LNCAP (cell line): ENCODE measurements around the gene NXPH3.

Experiments
- CTCF ChIP-seq: fragments of 450-650 bp; IDR thresholded peaks from 2 replicates; pipeline ENCODE4 v1.5.1; 2017; ENCODE audit warnings: mild to moderate bottlenecking

NXPH3 gene

GRCh38 chr17:49602783-49603182 lies 27.1 kb downstream of the NXPH3 start:
- no peak for TF ChIP-seq CTCF

GRCh38 chr17:49603238-49603637 lies 27.6 kb downstream of the NXPH3 start:
- no peak for TF ChIP-seq CTCF

- TF ChIP-seq CTCF, result no peak
Observed at GRCh38 chr17:49603720-49604119, 28.0 kb downstream of the NXPH3 start.

- TF ChIP-seq CTCF, result no peak
Observed at GRCh38 chr17:49604314-49604869, 28.7 kb downstream of the NXPH3 start.

GRCh38 chr17:49610883-49611584 lies 35.4 kb downstream of the NXPH3 start:
- no peak for TF ChIP-seq CTCF

GRCh38 chr17:49612726-49613125 lies 37.1 kb downstream of the NXPH3 start:
- no peak for TF ChIP-seq CTCF

- TF ChIP-seq CTCF, result no peak
Observed at GRCh38 chr17:49613182-49613800, 37.6 kb downstream of the NXPH3 start.
